HG03039 (cell line): ENCODE measurements around the gene COL7A1.

Experiments
- ATAC-seq: cut with Tn5 transposase; IDR thresholded peaks from one replicate; pipeline ENCODE4 v1.9.1; 2021; ENCODE audit warnings: mild to moderate bottlenecking, moderate library complexity; ENCODE audit not compliant: unreplicated experiment

Gene COL7A1

DNA sequence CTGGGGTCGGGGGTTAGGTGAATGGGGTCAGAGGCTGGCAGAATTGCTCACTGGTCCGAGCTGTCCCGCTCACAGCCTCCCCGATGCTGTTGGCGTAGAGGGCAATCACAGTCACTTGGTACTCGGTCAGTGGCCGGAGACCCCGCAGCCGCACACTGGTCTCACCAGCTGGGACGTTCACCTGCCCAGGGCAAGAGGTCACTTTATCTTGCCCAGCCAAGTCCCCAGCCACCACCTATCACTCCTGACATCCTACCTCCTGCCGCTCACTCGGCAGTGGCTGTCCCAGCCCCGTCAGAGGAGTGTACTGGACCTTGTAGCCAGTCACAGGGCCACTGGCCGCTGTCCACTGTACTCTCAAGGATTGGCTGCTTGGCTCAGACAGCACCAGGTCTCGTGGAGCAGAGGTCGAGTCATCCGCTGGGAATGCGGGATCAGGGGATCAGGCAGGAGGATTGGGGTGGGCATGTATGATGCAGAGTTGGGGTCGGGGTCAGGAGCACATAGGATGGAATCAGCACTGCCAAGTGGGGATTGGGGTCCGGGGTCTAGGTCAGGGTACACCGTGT lies 2.5 kb downstream of the COL7A1 start:
- no peak for ATAC-seq

DNA sequence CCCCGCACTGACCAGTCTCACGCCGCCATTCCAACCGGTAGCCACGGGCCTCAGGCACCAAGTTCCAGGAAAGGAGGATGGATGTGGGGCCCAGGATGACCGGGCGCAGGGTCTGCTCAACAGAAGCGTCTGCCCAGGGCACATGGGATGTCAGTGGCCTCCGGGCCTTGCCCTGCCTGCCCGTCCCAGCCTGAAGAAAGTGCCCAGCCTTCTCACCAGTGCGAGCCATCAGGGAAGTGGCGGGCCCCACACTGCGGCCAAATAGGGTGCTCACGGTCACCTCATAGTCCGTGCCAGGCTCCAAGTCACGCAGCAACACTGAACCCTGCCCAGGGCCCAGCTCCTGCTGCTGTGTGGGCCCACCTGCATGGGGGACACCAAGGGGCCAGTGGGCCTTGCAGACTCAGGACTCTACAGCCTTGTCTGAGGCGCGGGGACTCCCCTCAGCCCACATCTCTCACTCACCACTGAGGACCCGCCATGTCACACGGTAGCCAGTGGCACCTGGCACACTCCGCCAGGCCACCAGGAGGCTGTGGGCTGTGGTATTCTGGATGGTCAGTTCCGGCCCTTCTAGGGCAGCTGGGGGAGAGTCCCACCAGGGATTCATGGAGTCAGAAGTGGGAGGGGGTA lies 3.1 kb downstream of the COL7A1 start:
- no peak for ATAC-seq

DNA sequence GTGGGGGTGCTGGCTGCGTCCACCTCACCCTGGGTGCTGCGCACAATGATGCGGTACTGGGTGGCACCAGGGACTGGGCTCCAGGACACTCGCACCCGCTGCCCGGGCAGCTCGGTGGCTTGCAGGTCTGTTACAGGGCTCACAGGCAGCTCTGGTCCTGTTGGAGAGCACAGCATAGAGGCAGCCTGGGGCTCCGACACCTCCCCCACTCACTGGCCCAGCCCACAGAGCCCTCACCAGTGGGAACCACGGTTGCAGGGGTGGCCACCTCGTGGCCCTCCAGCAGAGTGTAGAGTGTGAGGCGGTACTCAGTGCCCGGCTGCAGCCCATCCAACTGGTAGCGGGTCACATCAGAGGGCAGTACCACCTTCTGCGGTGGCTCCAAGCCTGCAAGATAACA lies 3.7 kb downstream of the COL7A1 start:
- ATAC-seq, result no peak

DNA sequence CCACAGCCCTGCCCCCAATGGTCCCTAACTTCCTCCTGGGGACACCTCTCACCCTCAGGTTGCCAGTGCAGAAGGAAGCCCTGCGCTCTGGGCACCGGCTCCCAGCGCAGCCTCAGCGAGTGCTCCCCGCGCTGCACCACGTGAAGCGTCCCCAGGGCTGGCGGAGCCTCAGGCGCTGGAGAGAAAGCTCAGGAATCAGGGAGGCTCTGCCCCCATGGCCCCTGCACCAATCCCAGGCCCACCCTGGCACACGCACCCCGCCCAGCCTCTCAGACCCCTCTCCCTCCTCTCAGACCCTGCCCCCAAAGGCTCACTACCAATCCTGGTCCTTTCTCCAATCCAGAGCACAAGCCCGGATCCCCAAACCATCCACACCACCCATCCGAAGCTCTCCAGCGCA lies 6.9 kb downstream of the COL7A1 start:
- no peak for ATAC-seq

DNA sequence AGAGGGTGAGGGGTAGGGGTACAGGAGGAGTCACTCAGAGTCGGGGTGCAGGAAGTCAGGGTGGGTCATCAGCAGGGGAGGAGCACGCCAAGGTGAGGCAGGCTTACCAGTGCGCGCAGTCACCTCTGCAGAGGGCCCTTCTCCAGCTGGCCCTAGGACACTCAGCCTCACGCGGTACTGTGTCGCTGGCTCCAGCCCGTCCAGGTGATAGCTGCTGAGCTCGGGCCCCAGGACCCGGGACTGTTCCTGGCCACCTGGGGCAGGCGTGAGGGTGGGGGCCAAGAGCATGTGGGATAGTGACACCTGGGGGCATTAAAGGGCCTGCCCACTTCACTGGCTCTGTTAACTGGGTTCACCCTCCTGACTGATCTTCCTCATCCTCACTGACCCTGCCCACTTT lies 7.4 kb downstream of the COL7A1 start:
- ATAC-seq, result no peak

DNA sequence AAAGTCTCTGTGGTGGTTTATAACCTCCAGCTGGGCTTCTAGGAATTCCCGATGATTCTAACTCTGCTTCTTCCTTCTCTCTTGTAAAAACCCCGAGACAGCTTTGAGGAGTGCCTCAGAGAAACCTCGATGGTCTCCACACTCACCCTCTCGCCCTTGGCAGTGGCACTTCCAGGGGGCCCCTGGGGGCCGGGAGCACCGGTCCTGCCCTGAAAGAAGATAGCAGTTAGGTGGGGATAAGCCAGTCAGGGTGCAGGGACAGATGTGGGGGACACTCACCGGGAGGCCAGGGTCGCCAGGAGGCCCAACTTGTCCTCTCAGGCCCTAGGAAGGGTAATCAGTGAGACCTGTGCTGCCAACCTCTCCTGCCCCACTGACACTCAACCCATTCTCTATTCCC lies 9.7 kb downstream of the COL7A1 start:
- ATAC-seq, result no peak

DNA sequence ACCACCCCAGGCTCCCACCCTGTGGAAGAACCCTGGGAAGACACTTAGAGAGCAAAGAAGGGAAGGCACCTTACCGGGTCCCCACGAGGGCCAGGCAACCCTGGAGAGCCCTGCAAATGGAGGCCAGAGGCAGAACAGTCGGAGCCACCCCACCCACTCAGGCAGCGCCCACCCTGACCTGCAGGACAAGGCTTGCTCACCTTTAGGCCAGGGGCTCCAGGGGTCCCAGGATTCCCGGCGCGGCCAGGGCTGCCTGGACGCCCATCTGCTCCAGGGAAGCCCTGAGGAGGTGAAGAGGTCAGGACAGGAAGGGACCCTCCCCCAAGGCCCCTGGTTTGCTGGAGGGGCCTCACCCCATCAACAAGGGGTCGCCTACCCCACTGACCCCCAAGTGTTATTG lies 10.3 kb downstream of the COL7A1 start:
- ATAC-seq, result no peak

DNA sequence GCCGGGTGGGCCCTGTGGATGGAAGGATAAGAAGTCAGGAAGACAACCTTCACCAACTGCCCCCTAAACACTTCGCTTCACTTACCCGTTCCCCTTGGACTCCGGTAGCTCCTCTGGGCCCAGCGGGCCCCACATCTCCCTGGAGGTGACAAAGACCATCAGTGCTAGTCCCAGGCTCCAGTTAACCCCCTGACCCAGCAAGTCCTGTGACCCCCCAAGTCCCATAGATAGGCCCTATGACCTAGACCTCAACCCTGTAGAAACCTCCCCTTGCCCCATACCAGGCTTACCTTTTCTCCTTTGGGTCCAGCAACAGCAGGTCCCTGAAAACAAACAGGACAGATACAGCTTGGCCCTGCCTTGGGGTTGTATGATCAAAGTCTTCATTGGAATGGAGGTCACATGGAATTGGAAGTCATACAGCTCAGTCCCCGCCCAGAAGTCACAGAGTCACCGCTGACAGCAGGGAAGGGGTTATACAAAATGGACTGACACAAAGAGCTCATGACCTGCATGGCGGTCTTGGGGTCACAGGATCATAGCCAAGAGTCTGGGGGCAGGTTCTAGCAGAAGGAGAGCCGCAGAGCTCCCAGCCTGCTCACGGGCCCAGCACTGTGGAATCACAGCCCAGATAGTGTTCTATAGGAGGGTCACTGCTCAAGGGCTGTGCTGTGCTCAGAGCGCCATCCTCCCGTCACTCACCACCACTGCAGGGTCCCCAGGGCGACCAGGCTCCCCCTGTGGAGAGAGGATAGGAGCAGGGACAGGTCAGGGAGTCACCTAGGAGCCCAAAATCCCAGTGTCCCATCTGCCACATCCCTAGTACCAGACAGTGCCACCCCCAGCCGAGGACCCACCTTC lies 13.3 kb downstream of the COL7A1 start:
- no peak for ATAC-seq

DNA sequence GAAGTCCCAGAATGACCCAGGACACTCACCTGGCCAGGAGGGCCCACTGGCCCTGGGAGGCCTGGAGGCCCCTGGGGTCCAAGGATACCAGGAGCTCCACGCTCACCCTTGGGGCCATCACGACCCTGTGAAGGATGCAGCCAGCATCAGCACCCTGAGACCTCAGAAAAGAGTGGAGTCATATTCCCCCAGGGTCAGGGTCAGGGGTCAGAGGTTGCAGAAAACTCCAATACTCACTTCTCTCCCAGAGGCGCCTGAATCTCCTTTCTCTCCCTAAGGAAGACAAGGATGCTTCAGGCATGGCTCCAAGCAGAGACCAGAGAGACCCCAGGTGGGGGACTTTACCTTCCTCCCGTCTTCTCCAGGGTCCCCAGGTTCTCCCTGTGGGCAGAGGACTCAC lies 18.5 kb downstream of the COL7A1 start:
- ATAC-seq, result no peak

DNA sequence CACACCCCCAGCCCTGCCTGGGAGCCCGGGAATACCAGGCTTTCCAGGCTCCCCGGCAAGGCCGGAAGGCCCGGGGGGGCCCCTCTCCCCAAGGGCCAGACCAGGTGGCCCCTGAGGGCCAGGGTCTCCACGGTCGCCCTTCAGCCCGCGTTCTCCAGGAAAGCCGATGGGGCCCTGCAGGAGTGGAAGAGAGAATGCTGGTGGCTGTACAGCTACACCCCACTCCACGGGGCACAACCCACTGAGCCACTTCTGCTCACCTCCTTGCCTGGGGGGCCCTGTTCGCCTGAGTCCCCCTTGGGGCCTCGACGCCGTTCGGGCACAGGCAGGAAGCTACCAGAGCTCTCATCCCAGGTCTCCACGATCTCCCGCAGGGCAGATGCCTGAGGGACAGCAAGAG lies 19.8 kb downstream of the COL7A1 start:
- no peak for ATAC-seq

DNA sequence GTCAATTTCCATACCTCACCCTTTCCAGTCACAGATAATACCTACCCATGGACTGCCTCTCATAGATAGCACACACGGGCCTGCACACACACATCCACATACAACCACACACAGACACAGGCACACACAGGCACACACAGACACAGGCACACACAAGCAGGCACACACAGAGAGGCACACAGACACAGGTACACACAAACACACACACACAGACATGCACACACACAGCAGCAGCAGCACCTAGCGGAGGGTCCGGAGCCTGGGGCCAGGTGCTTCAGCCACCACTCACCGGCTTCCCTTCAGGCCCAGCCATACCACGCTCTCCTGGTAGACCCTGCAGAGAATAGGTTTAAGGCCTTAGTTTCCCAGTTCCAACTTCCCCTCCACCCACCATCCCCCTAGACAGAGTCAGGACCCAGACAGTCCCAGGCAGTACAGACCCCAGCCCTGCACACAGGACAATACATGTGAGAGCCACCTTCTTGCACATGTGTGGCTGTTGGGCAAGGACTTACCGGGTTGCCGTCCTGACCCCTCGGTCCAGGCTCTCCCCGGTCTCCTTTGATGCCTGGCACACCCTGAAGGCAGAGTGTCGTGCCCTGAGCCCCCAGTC lies 21.1 kb downstream of the COL7A1 start:
- no peak for ATAC-seq

DNA sequence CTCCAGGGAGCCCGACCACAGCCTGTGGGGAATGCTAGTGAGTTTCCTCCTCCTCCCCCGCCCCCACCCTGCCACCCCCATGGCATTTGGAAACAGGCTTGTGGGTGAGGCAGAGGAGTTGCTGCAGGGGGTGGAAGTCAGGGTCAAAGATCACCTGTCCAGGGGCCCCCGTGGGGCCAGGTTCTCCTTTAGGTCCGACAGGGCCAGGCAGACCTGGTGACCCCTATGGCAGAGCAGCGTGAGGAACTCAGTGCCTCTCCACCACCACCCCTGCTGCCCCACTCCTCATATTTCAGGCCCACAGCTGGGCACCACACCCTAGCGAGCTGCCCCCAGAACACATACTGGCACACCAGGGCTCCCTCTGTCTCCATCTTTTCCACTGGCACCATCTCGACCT lies 22.6 kb downstream of the COL7A1 start:
- ATAC-seq, result no peak

DNA sequence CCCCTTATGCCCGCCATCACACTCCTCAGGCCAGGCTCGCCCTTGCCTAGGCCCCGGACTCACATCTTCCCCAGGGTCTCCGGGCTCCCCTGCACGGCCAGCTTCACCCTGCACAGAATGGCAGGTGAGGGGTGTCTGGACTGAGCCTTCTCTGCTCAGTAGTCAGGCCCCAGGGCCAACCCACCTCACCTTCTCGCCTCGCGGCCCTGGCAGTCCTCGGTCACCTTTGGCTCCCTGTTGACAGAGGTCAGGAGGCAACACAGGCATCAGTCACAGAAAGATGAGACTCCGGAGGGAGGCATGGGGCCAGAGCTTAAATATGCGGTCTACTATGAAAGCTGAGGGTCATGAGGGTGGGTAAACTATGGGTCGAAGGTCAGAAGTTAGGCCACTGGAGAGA lies 23.2 kb downstream of the COL7A1 start:
- ATAC-seq, result no peak

DNA sequence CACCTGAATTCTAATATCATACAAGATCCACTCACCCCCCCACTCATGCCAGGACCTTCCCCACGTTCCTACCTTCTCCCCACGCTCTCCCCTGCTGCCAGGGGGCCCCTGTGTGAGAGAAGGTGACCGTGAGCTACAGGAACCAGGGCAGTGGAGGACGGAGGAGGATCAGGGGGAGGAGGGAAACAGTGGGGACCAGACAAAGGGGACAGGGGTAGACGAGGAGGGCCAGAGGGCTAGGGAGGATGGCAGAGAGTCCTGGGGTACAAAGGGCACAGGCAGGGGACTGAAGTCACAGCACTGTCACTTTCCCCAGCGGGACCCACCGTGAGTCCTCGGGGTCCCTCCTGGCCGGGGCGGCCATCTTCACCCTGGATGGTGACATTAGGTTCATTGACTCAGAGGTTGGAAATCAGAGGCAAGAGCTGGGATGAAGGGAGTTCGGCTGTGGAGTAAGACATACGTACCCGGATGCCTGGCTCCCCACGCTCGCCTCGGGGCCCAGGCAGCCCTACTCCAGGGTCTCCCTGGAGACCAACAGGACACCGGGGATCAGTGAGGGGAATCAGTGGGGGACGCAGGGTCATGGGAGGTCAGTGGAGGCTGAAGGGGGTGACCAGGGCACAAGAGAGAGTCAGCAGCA lies 25.2 kb downstream of the COL7A1 start:
- no peak for ATAC-seq

DNA sequence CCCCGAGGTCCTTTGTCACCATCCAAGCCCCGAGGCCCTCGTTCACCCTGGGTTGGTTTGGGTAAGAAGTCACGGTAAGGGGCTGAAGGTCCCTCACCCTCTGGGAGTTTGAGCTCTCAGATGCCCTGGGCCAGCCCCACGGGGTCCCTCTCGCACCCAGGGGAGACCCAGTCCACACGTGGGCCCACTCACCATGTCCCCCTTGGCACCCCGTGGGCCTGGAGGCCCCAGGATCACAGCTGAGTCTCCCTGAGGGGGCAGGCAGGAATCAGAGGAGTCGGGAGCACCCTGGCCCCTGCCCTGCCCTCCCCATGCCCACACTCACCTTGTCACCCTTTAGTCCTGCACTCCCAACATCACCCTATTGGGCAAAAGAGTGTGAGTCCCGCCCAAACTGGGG lies 25.7 kb downstream of the COL7A1 start:
- ATAC-seq, result no peak

DNA sequence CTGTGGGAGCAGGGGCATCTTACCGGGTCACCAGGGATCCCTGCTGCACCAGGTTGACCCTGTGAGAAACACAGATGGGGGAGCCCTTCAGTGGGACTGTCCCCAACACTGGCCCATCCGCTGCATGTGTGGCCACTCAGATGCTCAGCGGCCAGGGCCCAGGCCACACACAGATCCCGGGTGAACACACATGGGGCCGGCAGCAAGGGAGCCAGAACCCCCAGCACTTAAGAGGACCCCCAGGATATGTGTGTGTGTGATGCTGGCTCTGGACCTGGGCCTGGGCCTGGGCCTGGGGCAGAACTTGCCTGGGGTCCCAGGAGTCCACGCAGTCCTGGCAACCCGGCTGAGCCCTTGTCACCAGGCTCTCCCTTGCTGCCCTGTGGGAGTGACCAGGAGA lies 26.7 kb downstream of the COL7A1 start:
- no peak for ATAC-seq

DNA sequence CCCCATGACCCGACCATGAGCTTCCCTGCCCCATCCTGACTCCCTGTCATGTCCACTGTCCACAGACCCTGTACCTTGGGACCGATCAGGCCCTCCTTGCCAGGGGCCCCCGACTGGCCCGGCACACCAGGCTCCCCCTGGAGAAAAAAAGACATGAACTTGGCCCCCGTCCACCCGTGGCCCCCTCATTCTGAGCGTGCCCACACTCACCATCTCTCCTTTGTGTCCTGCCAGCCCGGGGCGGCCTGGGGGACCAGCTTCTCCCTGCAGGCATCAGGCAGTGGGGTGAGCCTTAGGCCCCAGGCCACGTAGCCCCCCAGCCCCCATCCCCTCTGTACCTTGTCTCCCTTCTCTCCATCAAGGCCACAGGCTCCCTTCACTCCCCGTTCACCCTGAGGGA lies 27.6 kb downstream of the COL7A1 start:
- no peak for ATAC-seq

DNA sequence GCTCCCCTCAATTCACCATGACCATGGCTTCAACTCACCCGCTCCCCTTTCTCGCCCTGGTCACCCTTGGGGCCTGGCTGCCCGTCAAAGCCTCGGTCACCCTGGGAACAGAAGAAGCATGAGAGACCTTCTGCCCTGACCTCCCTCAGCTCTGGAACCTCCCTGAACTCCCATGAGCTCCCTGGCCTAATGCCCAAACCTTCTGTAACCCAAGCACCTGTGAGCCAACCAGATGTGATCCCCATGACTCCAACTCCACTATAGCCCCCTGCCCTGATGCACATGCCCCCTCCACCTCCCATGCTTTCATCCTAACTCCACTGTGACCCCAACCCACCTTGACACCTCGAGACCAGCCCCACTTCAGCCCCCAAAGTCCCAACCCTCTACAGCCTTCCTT lies 28.0 kb downstream of the COL7A1 start:
- ATAC-seq, result no peak

DNA sequence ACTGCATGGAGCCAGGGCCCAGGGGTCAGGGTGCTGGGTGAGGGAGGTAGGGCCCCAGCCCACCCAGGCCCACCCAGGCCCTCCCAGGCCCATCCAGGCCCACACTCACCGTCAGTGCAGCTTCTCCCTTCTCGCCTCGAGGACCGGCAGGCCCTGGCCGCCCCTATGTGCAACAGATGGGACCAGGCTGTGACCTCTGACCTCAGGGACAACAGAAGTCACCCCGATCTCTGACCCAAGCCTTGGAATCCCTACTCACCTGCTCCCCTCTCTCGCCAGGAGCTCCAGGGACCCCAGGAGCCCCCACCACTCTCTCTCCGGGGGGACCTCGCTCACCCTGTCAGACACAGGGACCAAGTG lies 28.7 kb downstream of the COL7A1 start:
- ATAC-seq, result no peak

DNA sequence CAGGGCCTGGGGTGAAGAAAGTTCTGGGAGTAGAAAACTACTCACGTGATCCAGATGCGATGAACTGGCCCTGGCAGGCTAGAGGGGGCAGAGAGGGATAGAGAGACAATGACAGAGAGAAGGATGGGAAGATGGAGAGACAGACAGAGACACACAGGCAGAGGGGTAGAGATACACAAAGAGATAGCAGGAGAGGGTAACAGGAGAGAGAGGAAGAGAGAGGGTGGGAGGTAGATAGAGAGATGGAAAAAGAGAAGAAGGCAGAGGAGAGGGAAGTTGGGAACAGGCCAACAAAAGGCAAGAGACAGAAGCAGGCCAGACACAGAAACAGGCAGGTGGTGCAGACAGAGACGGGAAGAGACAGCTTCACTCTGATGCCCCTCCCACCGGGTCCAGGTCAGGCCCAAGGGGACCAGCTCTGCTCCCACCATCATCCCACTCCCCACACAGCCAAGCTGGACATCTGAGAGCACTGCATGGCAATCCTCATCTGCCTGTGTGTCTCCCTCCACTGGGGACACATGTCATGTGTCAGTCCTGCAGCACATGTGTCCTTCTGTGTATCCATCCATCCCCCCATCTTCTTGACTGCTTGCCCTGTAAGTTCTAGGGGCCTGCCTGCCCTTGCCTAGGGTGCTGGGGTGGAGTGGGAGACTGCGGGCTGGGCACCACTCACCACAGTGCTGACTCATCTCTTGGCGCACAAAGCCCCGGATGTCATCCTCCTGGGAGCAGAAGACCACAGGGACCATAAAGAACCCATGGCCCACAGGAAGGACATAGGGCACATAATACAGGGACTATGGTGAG lies 29.3 kb downstream of the COL7A1 start:
- no peak for ATAC-seq

DNA sequence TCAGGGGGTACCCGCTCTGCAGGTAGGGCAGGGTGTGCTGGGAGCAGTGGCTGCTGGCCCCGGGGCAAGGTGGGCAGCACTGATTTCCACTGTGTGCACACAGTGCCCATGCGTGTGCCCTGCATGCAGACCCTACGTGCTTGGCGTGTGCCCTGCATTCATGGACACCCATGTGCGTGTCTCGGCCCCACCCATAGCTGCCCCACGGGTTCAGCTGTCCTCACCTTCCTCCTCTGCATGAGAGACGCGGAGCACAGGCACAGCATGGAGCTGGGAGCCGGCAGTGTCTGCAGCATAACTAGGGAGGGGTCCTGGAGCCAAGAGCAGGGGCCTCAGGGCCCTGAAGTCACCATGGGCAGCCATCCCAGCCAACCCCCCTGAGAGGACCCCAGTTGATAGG lies 29.9 kb downstream of the COL7A1 start:
- no peak for ATAC-seq
